DMS153 (cell line): ENCODE measurements around the gene ATP2B2.
"Not testable (repeated sequence)": the region's sequence is repeated elsewhere in the genome, so short reads cannot be mapped to it uniquely, and the experiment has no call there.

Experiments used
- DNase-seq: peaks from one replicate; lab custom pipeline; 2025; lab: John Stamatoyannopoulos, UW

ATP2B2 gene

DNA sequence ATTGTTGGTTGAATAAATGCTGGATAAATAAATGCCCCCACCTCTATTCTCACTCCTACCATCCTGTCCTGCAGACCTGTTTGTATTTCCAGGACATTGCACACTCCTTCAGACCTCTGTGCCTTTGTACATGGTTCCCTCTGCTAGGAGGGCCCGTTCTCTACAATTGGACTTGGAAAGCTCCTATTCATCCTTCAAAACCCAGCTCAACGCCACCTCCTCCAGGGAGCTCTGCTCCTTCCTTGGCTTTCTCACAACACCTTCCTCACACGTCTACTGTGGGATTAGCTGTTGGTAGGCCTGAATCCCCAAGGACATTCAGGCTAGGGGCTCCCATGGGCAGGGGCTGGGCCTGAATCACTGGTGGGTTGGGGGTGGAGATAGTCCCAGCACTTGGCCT lies 105.8 kb downstream of the ATP2B2 start:
- no peak for DNase-seq

DNA sequence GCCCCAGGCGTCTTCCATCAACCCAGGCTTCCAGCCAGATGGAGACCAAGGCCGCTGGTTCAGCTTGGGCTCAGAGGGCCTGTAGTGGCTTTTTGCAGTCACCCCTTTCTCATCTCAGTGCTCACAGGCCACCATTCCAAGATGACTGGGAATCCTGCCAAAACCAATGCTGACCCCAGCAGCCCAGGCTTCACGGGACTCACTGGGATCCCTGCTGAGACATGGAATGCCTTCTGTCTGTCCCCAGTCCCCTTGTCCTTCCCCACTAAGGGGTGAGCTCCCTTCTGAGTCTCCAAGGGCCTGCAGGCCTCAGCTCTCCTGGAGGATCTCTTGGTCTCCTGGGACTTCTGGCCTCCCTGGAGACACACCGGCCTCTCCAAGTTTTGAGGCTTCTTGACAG lies 107.0 kb downstream of the ATP2B2 start:
- DNase-seq, result no peak

DNA sequence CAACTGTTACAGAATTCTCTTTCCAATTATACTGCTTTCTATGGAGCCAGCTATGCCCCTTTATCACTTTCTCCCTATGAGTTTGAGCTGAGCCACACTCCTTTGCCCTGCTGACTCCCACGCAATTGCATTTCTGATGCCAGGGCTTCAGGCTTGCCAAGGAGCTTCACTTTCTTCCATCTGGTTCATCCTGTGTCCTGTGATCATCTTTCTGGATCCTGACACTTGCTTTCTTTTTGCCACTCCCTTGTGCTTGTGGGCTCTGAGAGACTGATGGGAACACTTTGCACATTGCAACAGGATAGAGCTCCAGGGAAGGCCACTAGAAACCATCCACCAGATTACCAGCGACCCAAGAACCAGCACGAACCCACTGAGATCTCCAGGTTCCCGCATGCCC lies 107.5 kb downstream of the ATP2B2 start:
- DNase-seq, result no peak

DNA sequence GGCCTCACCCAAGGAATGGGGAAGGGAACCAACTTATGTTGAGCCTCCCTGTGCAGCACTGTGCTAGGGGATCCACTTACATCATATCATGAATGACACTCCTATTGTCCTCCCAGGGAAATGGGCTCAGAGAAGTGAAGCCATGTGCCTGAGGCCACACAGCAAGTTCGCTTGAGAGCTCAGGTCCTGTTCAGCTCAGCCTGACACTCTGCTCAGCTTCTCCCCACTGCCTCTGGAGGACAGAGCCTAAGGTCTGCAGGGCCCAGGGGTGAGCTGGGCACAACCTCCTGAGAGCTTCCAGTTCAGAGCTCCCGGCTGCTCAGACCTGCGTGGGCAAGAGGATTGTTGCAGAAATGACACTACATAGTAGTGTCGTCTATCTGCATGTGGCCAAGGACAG lies 108.5 kb downstream of the ATP2B2 start:
- no peak for DNase-seq

DNA sequence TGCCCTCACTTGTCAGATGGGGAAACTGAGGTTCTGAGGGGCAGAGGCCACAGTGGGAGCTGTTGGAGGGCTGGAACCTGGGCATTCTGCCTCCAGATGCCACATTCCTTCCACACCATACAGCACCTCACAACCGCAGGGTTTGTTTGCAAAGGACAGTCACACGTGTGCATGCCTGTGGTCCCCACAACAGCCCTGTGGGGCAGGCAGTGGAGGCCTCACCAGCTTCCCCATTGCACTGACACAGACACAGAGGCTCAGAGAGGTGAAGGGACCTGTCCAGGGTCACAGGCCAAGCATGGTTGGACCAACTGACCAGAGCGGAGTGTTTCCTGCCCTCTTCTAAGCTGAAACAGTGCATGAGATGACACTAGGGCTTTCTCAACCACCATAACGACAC lies 109.3 kb downstream of the ATP2B2 start:
- DNase-seq, result no peak

DNA sequence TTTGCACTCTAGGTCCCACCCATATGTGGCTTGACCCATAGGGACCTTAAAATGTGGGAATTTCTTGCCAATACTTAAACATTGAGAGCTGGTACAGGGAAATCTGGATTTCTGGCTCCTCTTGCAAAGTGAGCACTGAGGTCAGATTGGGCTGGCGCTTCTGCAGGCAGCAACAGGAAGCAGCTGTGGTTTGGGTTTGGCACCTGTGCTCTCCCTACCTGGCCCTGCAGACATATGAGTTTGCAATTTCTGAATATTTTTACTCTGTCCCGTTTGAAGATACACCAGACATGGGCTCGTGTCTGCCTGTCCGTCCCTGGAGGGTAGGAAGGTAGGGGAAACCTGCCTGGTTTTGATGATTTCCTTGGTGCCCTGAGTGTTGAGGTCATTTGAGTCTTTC lies 109.7 kb downstream of the ATP2B2 start:
- no peak for DNase-seq

DNA sequence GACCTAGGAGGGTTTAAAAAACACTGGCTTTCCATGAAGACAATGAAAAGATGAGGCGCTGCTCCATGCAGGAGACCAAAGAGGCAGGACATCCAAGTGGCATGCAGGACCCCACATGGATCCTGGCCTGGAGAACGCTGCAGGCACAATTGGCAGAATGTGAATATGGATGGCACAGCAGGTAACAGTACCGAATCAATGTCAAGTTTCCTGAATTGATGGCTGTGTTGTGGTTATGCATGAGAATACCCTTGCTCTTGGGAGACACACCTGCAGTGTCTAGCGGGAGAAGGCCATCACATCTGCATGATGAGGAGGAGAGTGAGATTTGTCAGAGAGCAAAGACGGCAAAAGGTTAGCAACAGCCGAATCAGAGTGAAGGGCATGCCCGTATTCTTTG lies 110.2 kb downstream of the ATP2B2 start:
- no peak for DNase-seq

DNA sequence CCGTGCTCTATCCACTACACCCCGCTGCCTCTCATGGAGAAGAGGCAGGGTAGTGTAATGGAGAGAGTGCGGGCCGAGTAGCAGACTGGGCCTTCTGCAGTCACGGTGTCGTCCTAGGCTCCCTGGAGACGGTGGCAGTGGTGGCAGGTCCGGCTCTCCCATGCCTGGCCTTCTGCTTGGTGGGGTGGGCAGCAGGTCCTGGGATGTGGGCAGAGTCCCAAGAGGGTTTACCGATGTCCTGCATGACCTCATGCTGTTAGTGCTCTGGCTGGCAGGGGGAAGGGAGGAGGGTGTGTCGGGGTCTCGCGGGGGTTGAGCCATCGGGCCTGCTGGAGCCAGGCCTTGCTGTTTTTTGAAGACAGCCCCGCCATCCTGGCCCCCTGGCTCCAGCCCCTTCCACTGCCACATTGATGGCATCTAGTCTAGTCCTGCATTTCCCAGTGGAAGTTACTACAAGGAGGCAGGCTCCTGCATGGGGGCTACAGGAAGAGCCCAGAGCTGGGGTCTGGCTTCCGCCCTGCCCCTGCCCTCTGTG lies 110.8 kb downstream of the ATP2B2 start:
- no peak for DNase-seq

DNA sequence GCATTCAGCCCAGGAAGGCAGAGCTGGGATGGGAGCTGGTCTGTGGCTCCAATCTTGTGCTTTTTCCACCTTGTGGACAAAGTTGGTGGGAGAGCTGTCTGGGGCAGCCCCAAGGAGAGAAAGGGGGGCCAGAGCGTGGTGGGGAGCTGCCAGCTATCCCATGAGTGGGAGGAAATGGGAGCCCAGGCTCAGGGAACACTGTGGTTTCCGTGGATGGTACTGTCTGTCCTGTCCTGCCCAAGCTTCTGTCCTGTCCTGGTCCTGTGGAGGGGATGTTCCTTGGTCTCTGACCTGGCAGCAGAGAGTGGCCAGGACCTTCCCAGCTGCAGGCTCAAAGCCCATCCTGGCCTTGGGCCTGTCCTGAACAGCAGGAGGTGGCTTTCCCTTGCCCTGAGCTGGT lies 111.9 kb downstream of the ATP2B2 start:
- DNase-seq, result no peak

DNA sequence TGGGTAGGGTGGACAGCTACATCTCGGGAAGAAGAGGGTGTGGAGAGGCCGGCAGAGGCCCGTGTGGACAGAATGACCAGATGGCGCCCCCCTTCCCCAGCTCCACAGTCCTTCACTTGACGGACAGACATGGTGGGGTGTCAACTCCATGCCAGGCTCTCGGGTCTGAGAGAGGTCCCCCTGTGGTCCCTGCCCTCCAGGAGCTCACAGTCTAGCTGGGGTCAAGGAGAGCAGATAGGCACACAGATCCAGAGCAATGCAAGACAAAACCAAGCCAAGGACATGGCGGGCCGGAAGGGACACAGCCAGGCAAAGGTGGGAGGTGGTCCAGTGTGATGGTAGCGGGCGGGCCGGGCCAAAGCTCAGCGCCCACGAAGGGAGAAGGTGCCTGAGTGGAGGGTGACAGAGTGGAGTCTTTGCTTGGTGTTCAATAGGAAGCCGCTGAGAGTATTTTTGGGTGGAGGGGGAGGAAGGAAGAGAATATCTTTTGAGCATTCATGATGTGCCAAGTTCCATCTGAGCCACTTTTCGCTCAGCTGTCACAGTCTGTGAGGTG lies 112.4 kb downstream of the ATP2B2 start:
- no peak for DNase-seq

DNA sequence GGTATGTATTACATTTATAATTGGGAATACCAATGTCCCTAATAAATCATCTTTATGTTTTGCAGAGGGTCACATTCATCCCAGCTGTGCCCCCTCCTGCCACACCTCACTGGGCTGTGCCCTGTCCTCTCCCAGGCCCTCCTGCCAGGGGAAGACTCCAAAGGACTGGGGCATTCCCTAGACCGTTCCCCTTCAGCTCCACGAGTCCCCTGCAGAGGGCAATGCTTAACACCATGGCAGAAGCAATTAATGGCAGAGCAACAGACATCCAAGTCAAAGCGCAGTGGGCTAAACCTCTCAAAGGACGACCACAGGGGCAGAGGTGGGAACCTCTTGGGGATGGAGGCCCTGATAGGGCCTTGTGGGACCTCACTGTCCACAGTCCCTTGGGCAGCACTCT lies 113.1 kb downstream of the ATP2B2 start:
- no peak for DNase-seq

DNA sequence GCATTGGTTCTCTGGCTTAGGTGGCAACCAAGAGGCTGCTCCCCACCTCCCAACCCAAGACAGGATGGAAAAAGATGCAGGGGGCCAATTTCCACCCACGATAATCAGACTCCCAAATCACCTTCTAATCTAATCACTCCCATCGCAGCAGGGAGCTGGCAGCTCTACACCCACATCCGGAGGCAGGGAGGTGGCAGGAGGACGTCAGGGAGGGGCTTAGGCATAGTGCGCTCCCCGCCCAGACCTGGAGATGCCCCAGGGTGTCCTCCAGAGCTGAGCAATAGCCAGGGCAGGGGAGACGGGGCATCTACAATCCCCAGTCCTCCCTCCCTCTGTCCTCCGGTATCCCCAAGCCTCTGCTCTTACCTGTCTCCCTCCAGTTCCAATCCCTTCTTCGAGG lies 114.0 kb downstream of the ATP2B2 start:
- no peak for DNase-seq

DNA sequence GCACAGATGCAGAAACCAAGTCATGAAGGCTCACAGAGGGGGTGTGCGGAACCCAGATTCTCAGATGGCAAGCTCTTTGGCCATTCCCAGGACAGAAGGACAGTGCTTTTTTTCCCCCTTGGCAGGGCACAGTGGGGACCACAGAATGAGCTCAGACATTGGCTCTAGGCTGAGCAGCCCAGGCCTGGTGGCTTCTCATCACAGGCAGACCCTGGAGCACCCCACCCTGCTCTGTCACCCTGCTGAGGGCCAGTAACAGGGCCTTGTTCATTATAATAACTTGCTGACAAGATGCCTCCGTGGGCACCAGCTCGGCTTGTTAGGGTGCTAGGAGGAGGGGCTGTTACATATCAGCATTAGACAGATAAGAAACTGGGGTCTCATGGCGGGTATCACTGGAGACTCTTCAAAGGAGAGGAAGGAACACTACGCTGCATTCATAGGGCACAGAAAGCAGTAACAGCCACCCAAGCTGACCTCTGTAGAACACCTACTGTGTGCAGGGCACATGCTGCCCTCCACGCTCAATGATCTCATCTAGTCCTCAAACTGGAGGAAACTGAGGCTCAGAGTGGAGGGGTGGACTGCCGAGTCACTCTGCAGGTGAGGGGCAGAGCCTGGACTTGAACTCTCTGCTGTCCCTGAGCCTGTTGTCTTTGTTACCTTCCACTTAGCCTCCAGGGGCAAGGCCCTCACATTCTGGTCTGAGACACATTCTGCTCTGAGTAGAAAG lies 114.6 kb downstream of the ATP2B2 start:
- DNase-seq, result no peak

DNA sequence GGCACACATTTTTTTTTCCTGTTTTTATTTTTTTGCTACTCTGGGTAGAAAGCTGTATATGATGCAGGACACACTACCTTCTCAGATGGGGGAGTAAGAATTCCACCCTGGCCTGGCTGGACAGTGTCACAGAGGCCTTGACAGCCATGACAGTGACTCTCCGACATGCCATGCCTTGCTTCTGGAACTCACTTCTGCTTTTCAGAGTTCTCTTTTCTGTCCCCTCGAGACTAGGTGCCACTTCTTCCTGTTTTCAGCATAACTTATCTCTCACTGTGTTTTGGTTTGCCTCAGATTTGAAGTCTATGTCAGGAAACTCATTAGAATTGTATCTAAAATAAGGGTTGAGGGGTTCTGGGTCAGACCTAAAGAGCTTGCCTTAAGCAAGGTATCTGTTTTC lies 115.4 kb downstream of the ATP2B2 start:
- no peak for DNase-seq

DNA sequence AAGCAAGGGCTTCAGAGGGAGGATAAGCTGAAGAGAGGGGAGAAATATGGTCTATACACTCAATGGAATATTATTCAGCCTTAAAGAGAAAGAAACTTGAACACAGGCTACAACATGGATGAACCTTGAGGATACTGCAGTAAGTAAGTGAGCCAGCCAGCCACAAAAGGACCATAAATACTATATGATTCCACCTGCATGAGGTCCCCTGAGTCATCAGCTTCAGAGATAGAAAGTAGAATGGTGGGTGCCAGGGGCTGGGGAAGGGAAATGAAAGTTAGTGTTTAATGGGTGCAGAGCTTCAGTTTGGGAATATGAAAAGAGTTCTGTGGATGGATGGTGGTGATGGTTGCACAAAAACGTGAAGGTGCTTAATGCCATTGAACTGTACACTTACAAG lies 116.0 kb downstream of the ATP2B2 start:
- no peak for DNase-seq

DNA sequence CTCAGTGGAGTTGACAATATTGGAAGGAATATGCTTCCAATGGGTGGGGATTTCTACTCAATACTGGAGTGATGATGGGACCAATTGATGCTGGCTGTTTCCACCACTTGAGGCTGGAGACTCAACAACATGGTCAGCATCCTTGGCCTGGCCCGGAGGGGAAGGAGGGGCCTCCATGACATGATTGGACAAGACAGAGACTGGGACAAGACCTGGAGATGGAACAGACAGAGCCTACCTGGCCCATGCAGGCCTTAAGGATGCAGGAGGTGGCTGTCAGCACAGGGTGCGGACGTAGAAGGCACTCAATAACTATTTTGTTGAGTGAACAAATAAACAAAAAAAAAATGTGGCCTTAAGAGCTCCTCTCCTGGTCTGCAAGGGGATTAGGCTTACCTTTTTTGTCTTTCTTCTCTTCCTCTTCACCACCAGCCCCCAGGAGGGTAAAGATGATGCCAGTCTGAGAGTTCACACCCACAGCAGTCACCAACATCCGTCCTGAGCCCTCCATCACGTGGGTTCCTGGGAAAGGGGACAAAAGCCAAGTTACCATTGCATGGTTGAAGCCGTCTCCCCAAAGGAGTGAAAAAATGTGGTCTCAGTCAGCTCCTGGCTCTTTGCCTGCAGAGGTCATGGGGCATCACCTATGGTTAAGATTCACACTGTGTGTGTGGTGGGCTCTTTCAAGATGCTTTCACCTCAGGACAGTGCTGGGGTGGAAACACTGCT lies 117.3 kb downstream of the ATP2B2 start:
- no peak for DNase-seq

DNA sequence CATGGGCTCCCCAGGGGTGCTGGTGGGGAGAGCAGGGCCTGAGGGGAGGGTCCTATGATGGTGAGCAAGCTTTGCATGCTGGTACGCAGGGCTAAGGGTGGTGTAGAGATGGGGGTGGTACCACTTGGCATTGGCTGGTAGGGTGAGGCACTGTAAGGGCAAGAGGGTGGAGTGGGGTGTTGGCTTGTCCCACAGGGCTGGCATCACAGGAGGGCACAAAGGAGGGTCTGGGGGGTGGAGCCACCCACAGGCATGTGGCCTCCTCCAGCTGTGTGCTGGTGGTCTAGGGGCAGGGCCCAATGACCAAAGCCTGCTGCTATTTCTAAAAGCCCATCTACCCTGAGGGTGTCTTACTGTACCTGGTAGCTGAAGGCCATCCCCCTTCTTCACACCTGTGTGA lies 119.3 kb downstream of the ATP2B2 start:
- no peak for DNase-seq

DNA sequence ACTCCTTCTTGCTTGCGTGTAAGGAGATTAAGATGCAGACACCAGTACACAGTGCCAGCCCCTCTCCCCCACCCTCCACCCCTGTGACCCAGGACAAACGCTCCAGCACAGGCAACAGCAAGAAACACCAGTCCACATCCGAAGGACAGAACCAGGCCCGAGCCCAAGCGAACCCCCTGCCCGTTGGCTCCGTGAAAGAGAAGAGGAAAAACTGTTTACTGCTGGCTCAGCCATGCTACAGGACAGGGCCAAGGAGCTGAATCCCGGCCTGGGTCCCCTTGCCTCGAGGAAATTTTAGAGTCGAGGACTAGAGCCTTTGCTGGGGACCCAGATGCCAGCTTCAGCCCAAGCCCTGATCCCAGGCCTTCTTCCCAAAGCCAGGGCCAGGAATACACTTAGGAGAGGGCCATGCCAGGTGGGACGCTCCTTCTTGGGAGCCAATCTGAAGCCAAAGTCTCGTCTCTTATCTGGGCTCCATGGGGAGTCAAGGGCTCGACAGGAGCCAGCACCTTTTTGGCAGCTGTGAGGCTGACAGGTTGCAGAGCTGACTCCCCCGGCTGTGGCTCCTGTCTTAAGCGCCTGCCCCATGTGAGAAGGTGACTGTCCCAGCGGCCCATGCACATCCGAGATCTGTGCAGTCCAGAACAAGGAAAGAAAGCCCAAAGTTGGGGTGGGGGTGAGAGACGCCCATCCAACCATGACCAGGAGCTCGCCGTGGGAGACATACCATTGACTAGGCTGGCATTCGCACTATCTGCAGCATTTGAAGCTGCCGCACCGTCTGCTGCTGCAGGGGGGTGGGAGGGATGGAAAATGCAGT lies 120.6 kb downstream of the ATP2B2 start:
- DNase-seq, result no peak

DNA sequence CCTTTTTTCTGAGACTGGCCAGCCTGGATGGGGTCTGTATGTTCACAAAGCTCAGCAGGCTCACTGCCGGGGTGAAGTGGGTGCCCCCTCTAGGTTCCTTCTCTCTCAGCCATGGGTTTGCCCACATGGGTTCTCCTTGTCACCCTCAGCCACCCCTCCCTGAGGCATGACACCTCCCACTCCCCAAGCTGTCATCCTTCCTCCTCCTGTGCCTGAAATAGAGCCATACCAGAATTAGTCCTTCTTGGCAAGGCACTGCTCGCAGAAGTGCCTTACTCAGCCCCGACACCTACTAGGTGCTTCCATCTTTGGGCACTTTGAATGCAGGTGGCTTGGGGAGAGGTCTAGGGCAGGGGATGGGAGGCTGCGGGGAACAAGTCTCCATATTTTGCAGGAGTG lies 121.5 kb downstream of the ATP2B2 start:
- DNase-seq, result no peak

DNA sequence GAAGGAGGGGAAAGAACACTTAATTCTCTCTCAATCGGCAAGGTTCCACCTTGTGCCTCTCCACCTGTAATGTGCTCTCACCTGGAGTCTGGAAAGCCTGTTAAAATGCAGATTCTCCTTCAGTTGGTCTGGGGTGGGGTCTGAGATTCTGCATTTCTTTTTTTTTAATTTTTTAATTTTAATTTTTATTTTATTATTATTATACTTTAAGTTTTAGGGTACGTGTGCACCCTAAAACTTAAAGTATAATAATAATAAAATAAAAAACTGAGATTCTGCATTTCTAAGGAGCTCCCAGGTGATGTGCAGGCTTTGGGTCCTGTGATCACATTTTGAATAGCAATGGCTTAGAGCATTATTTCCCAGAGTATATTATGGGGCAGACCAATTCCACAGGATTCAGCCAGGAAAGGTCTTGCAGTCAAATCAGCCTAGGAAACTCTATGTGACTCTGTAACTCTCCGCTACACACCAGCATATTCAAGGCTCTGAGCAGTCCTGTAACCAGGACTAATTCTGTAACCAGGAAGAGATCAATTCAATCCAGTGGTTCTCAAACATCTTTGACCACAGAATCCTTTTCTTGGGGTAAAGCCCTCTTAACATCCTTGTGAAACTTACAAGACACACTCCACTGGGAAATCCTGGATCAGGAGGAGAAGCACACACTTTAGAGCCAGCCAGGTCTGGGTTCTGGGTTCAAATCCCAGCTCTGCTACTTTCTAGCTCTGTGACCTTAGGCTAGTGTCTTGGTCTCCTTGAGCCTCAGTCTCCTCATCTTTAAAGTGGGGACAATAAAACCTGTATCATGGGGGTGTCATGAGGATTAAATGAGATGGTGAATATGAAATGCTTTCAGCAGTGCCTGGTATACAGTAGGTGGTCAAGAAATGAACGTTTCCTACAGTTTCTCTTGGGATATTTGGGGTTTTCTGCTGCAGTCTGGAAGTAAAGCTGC lies 122.2 kb downstream of the ATP2B2 start:
- no peak for DNase-seq

DNA sequence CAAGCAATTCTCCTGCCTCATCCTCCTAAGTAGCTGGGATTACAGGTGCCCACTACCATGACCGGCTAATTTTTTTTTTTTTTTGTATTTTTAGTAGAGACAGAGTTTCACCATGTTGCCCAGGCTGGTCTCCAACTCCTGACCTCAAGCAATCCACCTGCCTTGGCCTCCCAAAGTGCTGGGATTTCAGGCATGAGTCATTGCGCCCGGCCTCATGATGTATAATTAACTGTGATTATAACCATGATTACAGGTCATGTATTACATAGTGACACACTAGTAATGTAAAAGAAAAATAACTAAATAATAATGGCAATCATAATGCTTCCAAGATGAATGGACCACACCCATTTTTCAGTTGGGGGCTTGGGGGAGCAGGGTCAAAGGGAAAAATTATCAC lies 122.9 kb downstream of the ATP2B2 start:
- not testable (repeated sequence) for DNase-seq
